Stomach (tissue), 4 donors: Measurements from ENCODE around the gene LDLRAD2.

ENCODE experiments used
- EP300 ChIP-seq: sonication (generic); formaldehyde crosslinking; IDR thresholded peaks from one replicate; pipeline ENCODE4 v1.6.1; 2017; ENCODE audit warnings: antibody characterized with exemption
- POLR2A ChIP-seq, 4 donors: fragments of 450-650 bp; IDR thresholded peaks; one replicate each; pipeline ENCODE4 v1.6.1; 2016; ENCODE audit warnings: antibody characterized with exemption in 4 of 4, control low read depth in 2 of 4, mild to moderate bottlenecking in 1 of 4, moderate library complexity in 1 of 4
- TF ChIP-seq, protein P1 (sequence below), 7 experiments: fragments of 450-650 bp in 4 of 7; fragments of 200-600 bp in 3 of 7; sonication (generic) in 3 of 7; IDR thresholded peaks; one replicate each; pipeline ENCODE4 v1.5.1; 2016 to 2019; ENCODE audit warnings: antibody characterized with exemption in 7 of 7, control low read depth in 2 of 7, mild to moderate bottlenecking in 1 of 7

DNA sequence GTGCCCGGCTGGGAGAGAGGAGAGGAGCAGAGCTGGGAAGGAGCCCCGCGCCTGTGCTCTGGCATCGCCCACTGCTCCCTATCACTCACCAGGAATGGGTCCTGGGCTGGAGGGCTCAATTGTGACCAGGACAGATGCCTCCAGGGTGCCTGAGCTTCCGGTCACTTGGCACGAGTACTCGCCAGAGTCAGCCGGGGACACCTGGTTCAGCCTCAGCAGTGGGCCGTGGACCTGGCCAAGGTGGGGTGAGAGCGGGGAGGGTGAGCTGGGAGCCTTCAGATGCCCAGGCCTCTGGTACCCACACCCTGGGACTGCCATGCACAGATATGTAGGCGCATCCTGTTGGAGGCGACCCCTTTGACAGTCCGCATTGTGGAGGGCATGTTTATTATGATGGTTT lies 31.1 kb downstream of the LDLRAD2 start:
- TF ChIP-seq, protein P1, sequence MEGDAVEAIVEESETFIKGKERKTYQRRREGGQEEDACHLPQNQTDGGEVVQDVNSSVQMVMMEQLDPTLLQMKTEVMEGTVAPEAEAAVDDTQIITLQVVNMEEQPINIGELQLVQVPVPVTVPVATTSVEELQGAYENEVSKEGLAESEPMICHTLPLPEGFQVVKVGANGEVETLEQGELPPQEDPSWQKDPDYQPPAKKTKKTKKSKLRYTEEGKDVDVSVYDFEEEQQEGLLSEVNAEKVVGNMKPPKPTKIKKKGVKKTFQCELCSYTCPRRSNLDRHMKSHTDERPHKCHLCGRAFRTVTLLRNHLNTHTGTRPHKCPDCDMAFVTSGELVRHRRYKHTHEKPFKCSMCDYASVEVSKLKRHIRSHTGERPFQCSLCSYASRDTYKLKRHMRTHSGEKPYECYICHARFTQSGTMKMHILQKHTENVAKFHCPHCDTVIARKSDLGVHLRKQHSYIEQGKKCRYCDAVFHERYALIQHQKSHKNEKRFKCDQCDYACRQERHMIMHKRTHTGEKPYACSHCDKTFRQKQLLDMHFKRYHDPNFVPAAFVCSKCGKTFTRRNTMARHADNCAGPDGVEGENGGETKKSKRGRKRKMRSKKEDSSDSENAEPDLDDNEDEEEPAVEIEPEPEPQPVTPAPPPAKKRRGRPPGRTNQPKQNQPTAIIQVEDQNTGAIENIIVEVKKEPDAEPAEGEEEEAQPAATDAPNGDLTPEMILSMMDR (IDR thresholded peaks at IDR 0.05) = no peak
- TF ChIP-seq EP300 (no peak), POLR2A (IDR thresholded peaks at IDR 0.05) (no peak)
